GM12892 (cell line): ENCODE measurements around the gene NT5E. TPM values are rescaled to one million over a fixed set of nuclear protein-coding genes. Genes with fewer than 3 reads are reported as not detected.
"Not testable (repeated sequence)": the region's sequence is repeated elsewhere in the genome, so short reads cannot be mapped to it uniquely, and the experiment has no call there.

Experiments
- DNase-seq: peaks from one replicate; pipeline ENCODE4 v3.0.0; 2011; ENCODE audit not compliant: insufficient read length
- FAIRE-seq: peaks from 2 replicates; lab custom pipeline; 2011; peaks lifted over from hg19 to GRCh38; lab: Jason Lieb, UNC
- POLR2A ChIP-seq: IDR thresholded peaks from 2 replicates; pipeline ENCODE4 v1.6.1; 2011; ENCODE audit warnings: low read depth, low read length, control low read depth
- POLR2AphosphoS5 ChIP-seq: IDR thresholded peaks from 2 replicates; pipeline ENCODE4 v1.6.1; 2011; ENCODE audit warnings: low read depth, low read length, control low read depth
- TAF1 ChIP-seq: IDR thresholded peaks from 2 replicates; pipeline ENCODE4 v1.6.1; 2011; ENCODE audit warnings: low read depth, mild to moderate bottlenecking, control low read depth, low read length, borderline replicate concordance
- polyA plus RNA-seq: library from polyadenylated mRNA; unstranded; fragments of >200 nt; gene quantifications from one replicate; pipeline ENCODE4 v1.2.1, GENCODE V29; 2012; ENCODE audit warnings: missing spikeins, inconsistent platforms; ENCODE audit not compliant: missing spikeins

NT5E gene
- polyA plus RNA-seq = 7.3 TPM

DNA sequence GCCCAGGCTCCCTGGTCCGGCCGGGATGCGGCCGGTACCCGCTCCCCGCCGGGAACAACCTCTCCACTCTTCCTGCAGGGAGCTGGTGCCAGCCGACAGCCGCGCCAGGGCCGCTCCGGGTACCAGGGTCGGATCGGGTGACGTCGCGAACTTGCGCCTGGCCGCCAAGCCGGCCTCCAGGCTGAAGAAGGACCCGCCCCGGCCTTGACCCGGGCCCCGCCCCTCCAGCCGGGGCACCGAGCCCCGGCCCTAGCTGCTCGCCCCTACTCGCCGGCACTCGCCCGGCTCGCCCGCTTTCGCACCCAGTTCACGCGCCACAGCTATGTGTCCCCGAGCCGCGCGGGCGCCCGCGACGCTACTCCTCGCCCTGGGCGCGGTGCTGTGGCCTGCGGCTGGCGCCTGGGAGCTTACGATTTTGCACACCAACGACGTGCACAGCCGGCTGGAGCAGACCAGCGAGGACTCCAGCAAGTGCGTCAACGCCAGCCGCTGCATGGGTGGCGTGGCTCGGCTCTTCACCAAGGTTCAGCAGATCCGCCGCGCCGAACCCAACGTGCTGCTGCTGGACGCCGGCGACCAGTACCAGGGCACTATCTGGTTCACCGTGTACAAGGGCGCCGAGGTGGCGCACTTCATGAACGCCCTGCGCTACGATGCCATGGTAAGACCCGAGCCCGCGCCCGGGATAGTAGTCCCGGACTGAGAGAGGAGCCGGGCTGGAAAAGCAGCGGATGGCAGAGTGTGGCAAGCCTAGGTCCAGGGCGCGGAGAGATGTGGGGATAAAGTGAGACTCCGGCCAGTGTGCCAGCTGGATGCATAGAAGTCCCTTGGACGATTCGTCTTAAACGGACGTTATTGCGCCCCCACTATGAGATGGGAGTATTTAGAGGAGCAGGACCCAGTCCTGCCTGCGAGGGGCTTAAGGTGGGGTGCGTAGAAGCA lies at the start of gene NT5E:
TSS of gene NT5E (plus strand) at position 266 of the 942 bp plus-strand sequence. CDS start at position 323, 57 bp downstream.
- TF ChIP-seq TAF1 = no peak
- peak; percentile 62; the same call in 1 of the 2 replicates for TF ChIP-seq POLR2A
- no peak; the same call in 1 of the 2 replicates for TF ChIP-seq POLR2AphosphoS5
- DNase-seq (peak; percentile 67), FAIRE-seq (peak; percentile 85)

- TF ChIP-seq TAF1 (no peak), POLR2A (no peak), POLR2AphosphoS5 (no peak)
- DNase-seq (no peak), FAIRE-seq (no peak)
Measured at GRCh38 chr6:85400331-85400730, 49.6 kb upstream of the NT5E start.

- FAIRE-seq = no peak
- TF ChIP-seq TAF1 (no peak), POLR2A (no peak), POLR2AphosphoS5 (no peak)
- DNase-seq = no peak
Measured at GRCh38 chr6:85401186-85402021, 48.5 kb upstream of the NT5E start.

DNA sequence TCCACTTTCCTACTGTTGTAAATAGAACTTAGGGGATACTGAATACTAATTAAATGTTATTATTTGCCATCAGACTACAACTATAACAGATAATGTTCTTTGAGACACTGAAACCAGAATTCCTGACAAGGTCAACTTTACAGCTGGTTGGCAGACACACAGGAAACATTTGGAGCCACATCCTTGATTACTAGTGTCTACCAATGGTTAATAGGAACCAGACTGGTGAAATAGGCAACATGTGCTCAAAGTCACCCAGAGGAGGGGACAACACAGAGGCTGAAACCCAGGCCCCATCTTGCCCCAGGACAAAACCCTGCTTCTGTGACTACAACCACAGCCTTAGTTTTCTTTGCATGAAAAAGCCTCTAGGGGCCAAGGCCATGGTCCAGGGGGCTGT lies 47.8 kb upstream of the NT5E start:
- TF ChIP-seq POLR2AphosphoS5 (no peak), POLR2A (no peak), TAF1 (no peak)
- FAIRE-seq (no peak), DNase-seq (no peak)

GRCh38 chr6:85402922-85403321 lies 47.0 kb upstream of the NT5E start:
- FAIRE-seq = no peak
- TF ChIP-seq POLR2A (no peak), TAF1 (no peak), POLR2AphosphoS5 (no peak)
- no peak for DNase-seq

GRCh38 chr6:85403331-85404015 lies 46.4 kb upstream of the NT5E start:
- FAIRE-seq (no peak), DNase-seq (no peak)
- TF ChIP-seq POLR2A (no peak), POLR2AphosphoS5 (no peak), TAF1 (no peak)

DNA sequence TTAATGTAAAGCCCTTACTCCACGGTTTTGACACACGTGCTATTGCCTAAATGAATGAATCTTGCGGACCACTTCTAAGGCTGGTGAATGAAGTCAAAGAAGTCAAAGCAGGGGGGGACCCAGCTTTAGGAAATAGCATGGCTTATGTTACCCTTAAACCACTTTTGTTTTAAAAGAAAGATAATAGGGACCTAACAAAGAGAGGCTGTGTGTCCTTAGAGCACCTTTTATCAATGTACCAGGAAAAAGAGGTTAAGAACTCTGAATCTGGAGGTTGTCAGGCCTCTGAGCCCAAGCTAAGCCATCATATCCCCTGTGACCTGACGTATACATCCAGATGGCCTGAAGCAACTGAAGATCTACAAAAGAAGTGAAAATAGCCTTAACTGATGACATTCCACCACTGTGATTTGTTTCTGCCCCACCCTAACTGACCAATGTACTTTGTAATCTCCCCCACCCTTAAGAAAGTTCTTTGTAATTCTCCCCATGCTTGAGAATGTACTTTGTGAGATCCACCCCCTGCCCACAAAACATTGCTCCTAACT lies 45.8 kb upstream of the NT5E start:
- not testable (repeated sequence) for FAIRE-seq, DNase-seq

DNA sequence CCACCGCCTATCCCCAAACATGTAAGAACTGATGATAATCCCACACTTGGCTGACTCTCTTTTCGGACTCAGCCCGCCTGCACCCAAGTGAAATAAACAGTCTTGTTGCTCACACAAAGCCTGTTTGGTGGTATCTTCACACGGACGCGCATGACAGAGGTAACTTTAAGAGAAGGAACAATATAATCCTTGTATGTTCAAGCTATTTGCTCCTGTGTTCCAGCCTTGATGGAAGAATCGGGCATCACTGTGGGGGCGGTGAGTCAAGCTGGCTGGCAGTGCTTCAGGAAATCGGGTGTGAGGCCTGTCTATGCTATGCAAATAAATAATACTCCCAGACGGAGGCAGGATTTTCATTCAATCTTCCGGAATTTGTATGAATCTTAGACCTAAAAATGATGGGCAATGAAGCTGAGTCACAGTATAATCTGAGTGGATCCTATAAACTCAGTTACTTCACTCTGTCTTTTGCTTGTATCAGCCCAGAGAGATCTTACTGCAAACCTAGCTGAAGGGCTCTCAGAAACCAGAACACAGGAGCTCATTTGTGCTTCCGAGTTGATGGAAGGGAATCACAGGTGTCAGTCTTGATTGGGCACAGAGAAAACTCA lies 45.2 kb upstream of the NT5E start:
- DNase-seq = no peak
- no peak for FAIRE-seq
- TF ChIP-seq POLR2AphosphoS5 = no peak

- no peak for FAIRE-seq
- TF ChIP-seq TAF1 (no peak), POLR2A (no peak), POLR2AphosphoS5 (no peak)
- no peak for DNase-seq
Measured at GRCh38 chr6:85405175-85405852, 44.6 kb upstream of the NT5E start.

GRCh38 chr6:85405853-85406198 lies 44.1 kb upstream of the NT5E start:
- DNase-seq = no peak
- FAIRE-seq = no peak
- TF ChIP-seq POLR2A (no peak), POLR2AphosphoS5 (no peak), TAF1 (no peak)

DNA sequence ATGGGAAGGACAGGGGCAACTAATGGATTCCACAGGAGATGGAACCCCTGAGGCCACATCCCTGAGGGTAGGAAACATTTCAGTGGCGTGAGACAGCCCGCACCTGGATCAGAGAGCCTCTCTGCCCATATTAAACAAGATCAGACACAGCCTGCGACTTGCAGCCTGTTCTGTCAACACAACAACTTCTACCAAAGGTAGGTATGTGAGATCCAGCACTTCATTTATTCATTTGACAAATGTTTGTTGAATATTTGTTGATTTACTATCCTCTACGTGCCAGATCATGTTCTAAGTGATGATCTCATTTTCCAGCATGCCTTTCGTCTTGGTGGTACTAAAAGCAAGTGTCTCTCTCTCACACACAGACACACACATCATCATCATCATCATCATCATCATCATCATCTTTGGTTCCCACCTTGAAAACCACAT lies 43.2 kb upstream of the NT5E start:
- FAIRE-seq = no peak
- no peak for TF ChIP-seq POLR2AphosphoS5
- no peak for TF ChIP-seq POLR2A
- no peak for TF ChIP-seq TAF1
- no peak for DNase-seq
